ENCODE measurements around the gene MMP23B.

DNA sequence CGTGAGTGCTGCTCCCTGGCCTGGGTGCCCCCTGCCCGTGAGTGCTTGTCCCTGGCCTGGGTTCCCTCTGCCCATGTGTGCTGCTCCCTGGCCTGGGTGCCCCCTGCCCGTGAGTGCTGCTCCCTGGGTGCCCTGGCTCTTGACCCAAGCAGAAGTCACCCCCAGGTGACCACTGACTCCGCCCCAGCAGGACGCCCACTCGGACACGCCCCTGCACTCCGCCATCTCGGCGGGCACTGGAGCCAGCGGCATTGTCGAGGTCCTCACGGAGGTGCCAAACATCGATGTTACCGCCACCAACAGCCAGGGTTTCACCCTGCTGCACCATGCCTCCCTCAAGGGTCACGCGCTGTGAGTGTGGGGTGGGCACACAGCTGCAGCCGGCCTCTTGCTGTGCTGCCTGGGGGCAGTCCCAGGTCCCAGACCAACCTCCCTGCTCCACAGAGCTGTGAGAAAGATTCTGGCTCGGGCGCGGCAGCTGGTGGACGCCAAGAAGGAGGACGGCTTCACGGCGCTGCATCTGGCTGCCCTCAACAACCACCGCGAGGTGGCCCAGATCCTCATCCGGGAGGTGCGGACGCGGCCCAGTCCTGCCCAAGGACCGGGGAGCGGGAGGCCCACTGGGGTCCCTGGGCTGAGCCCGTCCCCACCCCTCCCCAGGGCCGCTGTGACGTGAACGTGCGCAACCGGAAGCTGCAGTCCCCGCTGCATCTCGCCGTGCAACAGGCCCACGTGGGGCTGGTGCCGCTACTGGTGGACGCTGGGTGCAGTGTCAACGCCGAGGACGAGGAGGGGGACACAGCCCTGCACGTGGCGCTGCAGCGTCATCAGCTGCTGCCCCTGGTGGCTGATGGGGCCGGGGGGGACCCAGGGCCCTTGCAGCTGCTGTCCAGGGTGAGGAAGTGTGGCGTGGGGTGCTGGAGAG is 3.9 kb upstream of the MMP23B start:
- TF ChIP-seq, protein P1, sequence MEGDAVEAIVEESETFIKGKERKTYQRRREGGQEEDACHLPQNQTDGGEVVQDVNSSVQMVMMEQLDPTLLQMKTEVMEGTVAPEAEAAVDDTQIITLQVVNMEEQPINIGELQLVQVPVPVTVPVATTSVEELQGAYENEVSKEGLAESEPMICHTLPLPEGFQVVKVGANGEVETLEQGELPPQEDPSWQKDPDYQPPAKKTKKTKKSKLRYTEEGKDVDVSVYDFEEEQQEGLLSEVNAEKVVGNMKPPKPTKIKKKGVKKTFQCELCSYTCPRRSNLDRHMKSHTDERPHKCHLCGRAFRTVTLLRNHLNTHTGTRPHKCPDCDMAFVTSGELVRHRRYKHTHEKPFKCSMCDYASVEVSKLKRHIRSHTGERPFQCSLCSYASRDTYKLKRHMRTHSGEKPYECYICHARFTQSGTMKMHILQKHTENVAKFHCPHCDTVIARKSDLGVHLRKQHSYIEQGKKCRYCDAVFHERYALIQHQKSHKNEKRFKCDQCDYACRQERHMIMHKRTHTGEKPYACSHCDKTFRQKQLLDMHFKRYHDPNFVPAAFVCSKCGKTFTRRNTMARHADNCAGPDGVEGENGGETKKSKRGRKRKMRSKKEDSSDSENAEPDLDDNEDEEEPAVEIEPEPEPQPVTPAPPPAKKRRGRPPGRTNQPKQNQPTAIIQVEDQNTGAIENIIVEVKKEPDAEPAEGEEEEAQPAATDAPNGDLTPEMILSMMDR (IDR thresholded peaks at IDR 0.05): no peak
- no peak for TF ChIP-seq POLR2A (IDR thresholded peaks at IDR 0.05)
